ENCODE data around the gene CHERP.
A peak's percentile ranks its signal among the peaks of the same experiment; 100 is the strongest.
"Not testable (repeated sequence)": the region's sequence is repeated elsewhere in the genome, so short reads cannot be mapped to it uniquely, and the experiment has no call there.

The CHERP gene

GRCh38 chr19:16472559-16472899, 69.7 kb downstream of the CHERP start:
- not testable (repeated sequence) for DNase-seq

GRCh38 chr19:16470911-16471811, 71.1 kb downstream of the CHERP start:
- DNase-seq, result peak; percentile 35

GRCh38 chr19:16470541-16470910, 71.7 kb downstream of the CHERP start:
- DNase-seq, result no peak

Measured in CD4-positive, alpha-beta T cell treated with Interleukin-17A for 4 hours (primary cell).